ENCODE data around the gene FOXN1. TPM values are rescaled to one million over a fixed set of nuclear protein-coding genes. Genes with fewer than 3 reads are reported as not detected.

Gene FOXN1
- polyA plus RNA-seq, 1 of the 3 experiments (the other 2 are of a cell fraction): not detected

- TF ChIP-seq, protein P1, sequence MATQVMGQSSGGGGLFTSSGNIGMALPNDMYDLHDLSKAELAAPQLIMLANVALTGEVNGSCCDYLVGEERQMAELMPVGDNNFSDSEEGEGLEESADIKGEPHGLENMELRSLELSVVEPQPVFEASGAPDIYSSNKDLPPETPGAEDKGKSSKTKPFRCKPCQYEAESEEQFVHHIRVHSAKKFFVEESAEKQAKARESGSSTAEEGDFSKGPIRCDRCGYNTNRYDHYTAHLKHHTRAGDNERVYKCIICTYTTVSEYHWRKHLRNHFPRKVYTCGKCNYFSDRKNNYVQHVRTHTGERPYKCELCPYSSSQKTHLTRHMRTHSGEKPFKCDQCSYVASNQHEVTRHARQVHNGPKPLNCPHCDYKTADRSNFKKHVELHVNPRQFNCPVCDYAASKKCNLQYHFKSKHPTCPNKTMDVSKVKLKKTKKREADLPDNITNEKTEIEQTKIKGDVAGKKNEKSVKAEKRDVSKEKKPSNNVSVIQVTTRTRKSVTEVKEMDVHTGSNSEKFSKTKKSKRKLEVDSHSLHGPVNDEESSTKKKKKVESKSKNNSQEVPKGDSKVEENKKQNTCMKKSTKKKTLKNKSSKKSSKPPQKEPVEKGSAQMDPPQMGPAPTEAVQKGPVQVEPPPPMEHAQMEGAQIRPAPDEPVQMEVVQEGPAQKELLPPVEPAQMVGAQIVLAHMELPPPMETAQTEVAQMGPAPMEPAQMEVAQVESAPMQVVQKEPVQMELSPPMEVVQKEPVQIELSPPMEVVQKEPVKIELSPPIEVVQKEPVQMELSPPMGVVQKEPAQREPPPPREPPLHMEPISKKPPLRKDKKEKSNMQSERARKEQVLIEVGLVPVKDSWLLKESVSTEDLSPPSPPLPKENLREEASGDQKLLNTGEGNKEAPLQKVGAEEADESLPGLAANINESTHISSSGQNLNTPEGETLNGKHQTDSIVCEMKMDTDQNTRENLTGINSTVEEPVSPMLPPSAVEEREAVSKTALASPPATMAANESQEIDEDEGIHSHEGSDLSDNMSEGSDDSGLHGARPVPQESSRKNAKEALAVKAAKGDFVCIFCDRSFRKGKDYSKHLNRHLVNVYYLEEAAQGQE (IDR thresholded peaks at IDR 0.05; ENCODE audit: low read depth, low read length): no peak
- no peak for TF ChIP-seq CHD2 (IDR thresholded peaks at IDR 0.05; ENCODE audit: low read length, partially characterized antibody)
- no peak for TF ChIP-seq RFX5 (IDR thresholded peaks at IDR 0.05; ENCODE audit: low read length)
- TF ChIP-seq PBX3 (IDR thresholded peaks at IDR 0.05): no peak
These were observed 22.9 kb downstream of the FOXN1 start (continued) for GRCh38 chr17:28529013-28529400.

- H3K4me1 ChIP-seq (ENCODE audit: control insufficient read depth in 1 of 2, insufficient read depth in 2 of 2, low read depth in 1 of 2, low read length in 1 of 2): peaks cover 0 to 6% of the 10 kb centered on the region in 2 experiments; a peak in 1 of 4 replicates
- 75% methylated on average over 4 of the region's 4 CpGs for WGBS (ENCODE audit: low lambda C conversion rate)
- CTCF ChIA-PET: interaction anchor here (3.0 kb wide), 1 partner anchor 11 kb away, joined by 15 read pairs; no protein-coding TSS in a partner anchor
These were observed 24.1 kb downstream of the FOXN1 start for GRCh38 chr17:28530250-28530649.

GRCh38 chr17:28530926-28531325 lies 24.8 kb downstream of the FOXN1 start:
- no peak overlapping the region for H3K4me2 ChIP-seq
- no peak overlapping the region for H2AFZ ChIP-seq (ENCODE audit: low read depth)
- no peaks in the 10 kb centered on the region for H3K36me3 ChIP-seq (replicated peaks in 1 of 2; ENCODE audit: control insufficient read depth in 1 of 2, insufficient read depth in 2 of 2, low read length in 1 of 2)
- H3K27ac ChIP-seq (ENCODE audit: low read depth in 2 of 2, low read length in 1 of 2): no peak overlapping the region
- peaks cover 0 to 6% of the 10 kb centered on the region in 2 experiments; a peak in 1 of 4 replicates for H3K4me1 ChIP-seq (ENCODE audit: control insufficient read depth in 1 of 2, insufficient read depth in 2 of 2, low read depth in 1 of 2, low read length in 1 of 2)
- ChIA-PET POLR2A (no interaction called here), CTCF (interaction anchor here (1.1 to 6.3 kb wide), 3 partner anchors 9 to 25 kb away, joined by 3 to 47 read pairs (median 12); partner anchors contain the start of gene FOXN1)
- no peak for DNase-seq
- no peaks in the 10 kb centered on the region for H3K79me2 ChIP-seq (ENCODE audit: insufficient read depth)
- H3K9me2 ChIP-seq: no peaks in the 10 kb centered on the region
- H3F3A ChIP-seq (replicated peaks; ENCODE audit: insufficient read depth): no peaks in the 10 kb centered on the region
- TF ChIP-seq SIN3A (IDR thresholded peaks at IDR 0.05; ENCODE audit: borderline replicate concordance, low read depth, low read length) (no peak), EP300 (IDR thresholded peaks at IDR 0.05; ENCODE audit: borderline replicate concordance in 1 of 2, low read depth in 1 of 2, low read length in 1 of 2) (no peak), RFX5 (IDR thresholded peaks at IDR 0.05; ENCODE audit: low read length) (no peak), EZH2phosphoT487 (IDR thresholded peaks at IDR 0.05; ENCODE audit: borderline replicate concordance, low read depth) (no peak), FOXM1 (IDR thresholded peaks at IDR 0.05; ENCODE audit: low read depth) (no peak)
- TF ChIP-seq, protein P2, sequence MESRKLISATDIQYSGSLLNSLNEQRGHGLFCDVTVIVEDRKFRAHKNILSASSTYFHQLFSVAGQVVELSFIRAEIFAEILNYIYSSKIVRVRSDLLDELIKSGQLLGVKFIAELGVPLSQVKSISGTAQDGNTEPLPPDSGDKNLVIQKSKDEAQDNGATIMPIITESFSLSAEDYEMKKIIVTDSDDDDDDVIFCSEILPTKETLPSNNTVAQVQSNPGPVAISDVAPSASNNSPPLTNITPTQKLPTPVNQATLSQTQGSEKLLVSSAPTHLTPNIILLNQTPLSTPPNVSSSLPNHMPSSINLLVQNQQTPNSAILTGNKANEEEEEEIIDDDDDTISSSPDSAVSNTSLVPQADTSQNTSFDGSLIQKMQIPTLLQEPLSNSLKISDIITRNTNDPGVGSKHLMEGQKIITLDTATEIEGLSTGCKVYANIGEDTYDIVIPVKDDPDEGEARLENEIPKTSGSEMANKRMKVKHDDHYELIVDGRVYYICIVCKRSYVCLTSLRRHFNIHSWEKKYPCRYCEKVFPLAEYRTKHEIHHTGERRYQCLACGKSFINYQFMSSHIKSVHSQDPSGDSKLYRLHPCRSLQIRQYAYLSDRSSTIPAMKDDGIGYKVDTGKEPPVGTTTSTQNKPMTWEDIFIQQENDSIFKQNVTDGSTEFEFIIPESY (IDR thresholded peaks at IDR 0.05; ENCODE audit: borderline replicate concordance, low read depth): no peak
- TF ChIP-seq, protein P3, sequence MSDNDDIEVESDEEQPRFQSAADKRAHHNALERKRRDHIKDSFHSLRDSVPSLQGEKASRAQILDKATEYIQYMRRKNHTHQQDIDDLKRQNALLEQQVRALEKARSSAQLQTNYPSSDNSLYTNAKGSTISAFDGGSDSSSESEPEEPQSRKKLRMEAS (IDR thresholded peaks at IDR 0.05; ENCODE audit: low read depth): no peak
- no peak overlapping the region for H3K9ac ChIP-seq
- peaks cover 10% of the 10 kb centered on the region; the same call in 1 of the 2 replicates for H3K27me3 ChIP-seq (ENCODE audit: insufficient read depth)
- 50% methylated on average over 7 of the region's 7 CpGs for WGBS (ENCODE audit: low lambda C conversion rate)
- no peak overlapping the region for H3K4me3 ChIP-seq (ENCODE audit: low read depth in 2 of 2, low read length in 1 of 2)
- no peaks in the 10 kb centered on the region for H3K9me3 ChIP-seq
- H4K20me1 ChIP-seq (ENCODE audit: insufficient read depth): no peaks in the 10 kb centered on the region

More at GRCh38 chr17:28530250-28530649, 24.1 kb downstream of the FOXN1 start:
- peaks cover 10% of the 10 kb centered on the region; the same call in 1 of the 2 replicates for H3K27me3 ChIP-seq (ENCODE audit: insufficient read depth)
- no peaks in the 10 kb centered on the region for H3K79me2 ChIP-seq (ENCODE audit: insufficient read depth)
- H3F3A ChIP-seq (replicated peaks; ENCODE audit: insufficient read depth): no peaks in the 10 kb centered on the region
- H3K4me2 ChIP-seq: no peak overlapping the region
- no peak for TF ChIP-seq TCF12 (IDR thresholded peaks at IDR 0.05)
- no peak for TF ChIP-seq FOXJ3 (CRISPR knock-in tag; IDR thresholded peaks at IDR 0.05)
- TF ChIP-seq MEF2A (IDR thresholded peaks at IDR 0.05; ENCODE audit: borderline replicate concordance, low read depth): no peak
- TF ChIP-seq, protein P4, sequence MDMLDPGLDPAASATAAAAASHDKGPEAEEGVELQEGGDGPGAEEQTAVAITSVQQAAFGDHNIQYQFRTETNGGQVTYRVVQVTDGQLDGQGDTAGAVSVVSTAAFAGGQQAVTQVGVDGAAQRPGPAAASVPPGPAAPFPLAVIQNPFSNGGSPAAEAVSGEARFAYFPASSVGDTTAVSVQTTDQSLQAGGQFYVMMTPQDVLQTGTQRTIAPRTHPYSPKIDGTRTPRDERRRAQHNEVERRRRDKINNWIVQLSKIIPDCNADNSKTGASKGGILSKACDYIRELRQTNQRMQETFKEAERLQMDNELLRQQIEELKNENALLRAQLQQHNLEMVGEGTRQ (IDR thresholded peaks at IDR 0.05; ENCODE audit: borderline replicate concordance, low read depth, low read length): no peak
- no peak overlapping the region for H3K4me3 ChIP-seq (ENCODE audit: low read depth in 2 of 2, low read length in 1 of 2)
- H3K9me2 ChIP-seq: no peaks in the 10 kb centered on the region
- DNase-seq: no peak
- no peak overlapping the region for H3K27ac ChIP-seq (ENCODE audit: low read depth in 2 of 2, low read length in 1 of 2)
- POLR2A ChIA-PET: no interaction called here
- H2AFZ ChIP-seq (ENCODE audit: low read depth): no peak overlapping the region
- no peaks in the 10 kb centered on the region for H4K20me1 ChIP-seq (ENCODE audit: insufficient read depth)
- no peaks in the 10 kb centered on the region for H3K9me3 ChIP-seq
- H3K9ac ChIP-seq: no peak overlapping the region
- no peaks in the 10 kb centered on the region for H3K36me3 ChIP-seq (replicated peaks in 1 of 2; ENCODE audit: control insufficient read depth in 1 of 2, insufficient read depth in 2 of 2, low read length in 1 of 2)
